Neural cell (in vitro differentiated cells): ENCODE measurements around the gene TRIO. TPM values are rescaled to one million over a fixed set of nuclear protein-coding genes. Genes with fewer than 3 reads are reported as not detected.

ENCODE experiments used
- H2AFZ ChIP-seq: fragments of 200-600, 300-800 bp; sonication (generic), shearing (Covaris generic); 2 replicates; pipeline ENCODE4 v1.6.0; 2014; ENCODE audit warnings: low read depth, mild to moderate bottlenecking, antibody characterized with exemption, low read length, moderate library complexity
- H3F3A ChIP-seq: fragments of 200-600 bp; shearing (Covaris generic); 2 replicates; pipeline ENCODE4 v1.6.1; 2016; ENCODE audit warnings: mild to moderate bottlenecking, moderate library complexity, mixed read lengths, antibody characterized with exemption, low read length; ENCODE audit not compliant: insufficient read depth, poor library complexity, severe bottlenecking
- H3K27ac ChIP-seq: fragments of 200-600, 300-800 bp; sonication (generic), shearing (Covaris generic); 2 replicates; pipeline ENCODE4 v1.5.1; 2014; ENCODE audit warnings: mild to moderate bottlenecking, low read length, moderate library complexity
- H3K27me3 ChIP-seq: fragments of 300-800, 200-600 bp; sonication (generic), shearing (Covaris generic); 2 replicates; pipeline ENCODE4 v1.6.0; 2014; ENCODE audit warnings: mild to moderate bottlenecking, low read depth, low read length, moderate library complexity; ENCODE audit not compliant: insufficient read depth
- H3K36me3 ChIP-seq: fragments of 300-800, 200-600 bp; sonication (generic), shearing (Covaris generic); 2 replicates; pipeline ENCODE4 v1.5.1; 2014; ENCODE audit warnings: mild to moderate bottlenecking, antibody characterized with exemption, low read length, moderate library complexity; ENCODE audit not compliant: insufficient read depth
- H3K4me2 ChIP-seq: fragments of 300-800, 200-600 bp; sonication (generic), shearing (Covaris generic); 2 replicates; pipeline ENCODE4 v1.6.0; 2014; ENCODE audit warnings: mild to moderate bottlenecking, low read length
- H3K4me3 ChIP-seq: fragments of 300-800, 200-600 bp; sonication (generic), shearing (Covaris generic); 2 replicates; pipeline ENCODE4 v1.5.1; 2014; ENCODE audit warnings: mild to moderate bottlenecking, low read length, moderate library complexity
- H3K79me2 ChIP-seq: fragments of 200-600 bp; shearing (Covaris generic); replicated peaks from 2 replicates; pipeline ENCODE4 v1.6.0; 2014; ENCODE audit warnings: mild to moderate bottlenecking, low read length, moderate library complexity; ENCODE audit not compliant: insufficient read depth
- H3K9ac ChIP-seq: fragments of 300-800, 200-600 bp; sonication (generic), shearing (Covaris generic); 2 replicates; pipeline ENCODE4 v1.6.1; 2016; ENCODE audit warnings: mild to moderate bottlenecking, low read length, mixed read lengths
- H3K9me2 ChIP-seq: fragments of 200-600 bp; shearing (Covaris generic); 2 replicates; pipeline ENCODE4 v1.6.1; 2016; ENCODE audit warnings: mild to moderate bottlenecking, low read length, mixed read lengths; ENCODE audit not compliant: insufficient read depth
- H3K9me3 ChIP-seq: fragments of 200-600, 300-800 bp; sonication (generic), shearing (Covaris generic); 2 replicates; pipeline ENCODE4 v1.6.1; 2016; ENCODE audit warnings: mild to moderate bottlenecking, mixed run types, low read length, moderate library complexity, mixed read lengths
- H4K20me1 ChIP-seq: fragments of 200-600 bp; shearing (Covaris generic); 2 replicates; pipeline ENCODE4 v1.6.1; 2016; ENCODE audit warnings: mild to moderate bottlenecking, mixed run types; ENCODE audit not compliant: insufficient read depth
- CTCF ChIP-seq: fragments of 450-650 bp; IDR thresholded peaks from 2 replicates; pipeline ENCODE4 v1.5.1; 2014; ENCODE audit warnings: antibody characterized with exemption, mild to moderate bottlenecking, moderate library complexity; ENCODE audit not compliant: poor library complexity, severe bottlenecking
- EP300 ChIP-seq: fragments of 450-650 bp; conservative IDR thresholded peaks from 2 replicates; pipeline ENCODE4 v1.6.1; 2014; ENCODE audit warnings: antibody characterized with exemption, mild to moderate bottlenecking, moderate library complexity; ENCODE audit not compliant: poor library complexity, severe bottlenecking
- EZH2 ChIP-seq: fragments of 200-600, 300-800 bp; shearing (Covaris generic), sonication (generic); IDR thresholded peaks from 2 replicates; pipeline ENCODE4 v1.6.1; 2014; ENCODE audit warnings: antibody characterized with exemption, low read length, borderline replicate concordance, mild to moderate bottlenecking; ENCODE audit not compliant: insufficient read depth, poor library complexity, severe bottlenecking
- MXI1 ChIP-seq: fragments of 450-650 bp; conservative IDR thresholded peaks from 2 replicates; pipeline ENCODE4 v1.6.1; 2014; ENCODE audit warnings: antibody characterized with exemption, mild to moderate bottlenecking; ENCODE audit not compliant: poor library complexity, severe bottlenecking
- POLR2AphosphoS5 ChIP-seq: IDR thresholded peaks from 2 replicates; pipeline ENCODE4 v1.6.1; 2012
- RAD21 ChIP-seq: fragments of 450-650 bp; conservative IDR thresholded peaks from 2 replicates; pipeline ENCODE4 v1.6.1; 2014; ENCODE audit warnings: antibody characterized with exemption, mild to moderate bottlenecking, moderate library complexity
- SMC3 ChIP-seq: fragments of 450-650 bp; conservative IDR thresholded peaks from 2 replicates; pipeline ENCODE4 v1.6.1; 2014; ENCODE audit warnings: antibody characterized with exemption, mild to moderate bottlenecking, moderate library complexity; ENCODE audit not compliant: poor library complexity
- TAF1 ChIP-seq: IDR thresholded peaks from 2 replicates; pipeline ENCODE4 v1.6.1; 2012; ENCODE audit warnings: low read depth
- polyA plus RNA-seq: library from polyadenylated mRNA; depleted of rRNA; stranded (reverse); fragments of >200 nt; gene quantifications from 2 replicates; pipeline ENCODE4 v1.2.3, GENCODE V29; 2014
- TF ChIP-seq, protein P1 (sequence below): IDR thresholded peaks from 2 replicates; pipeline ENCODE4 v1.6.1; 2012; ENCODE audit warnings: borderline replicate concordance

TRIO gene
- polyA plus RNA-seq, 1 donor from 2014 or later = 168 TPM

- no peak overlapping the region for H3K4me2 ChIP-seq
- H3K27ac ChIP-seq = no peak overlapping the region
- peaks cover 49% of the 10 kb centered on the region for H4K20me1 ChIP-seq
- H3K36me3 ChIP-seq = no peaks in the 10 kb centered on the region
- no peak overlapping the region for H3K9ac ChIP-seq
- H3K79me2 ChIP-seq = peaks cover 96% of the 10 kb centered on the region
- no peaks in the 10 kb centered on the region for H3F3A ChIP-seq
- no peaks in the 10 kb centered on the region for H3K9me2 ChIP-seq
- H2AFZ ChIP-seq = no peak overlapping the region
- no peak for TF ChIP-seq RAD21
- TF ChIP-seq CTCF = no peak
- TF ChIP-seq POLR2AphosphoS5 = no peak
- no peaks in the 10 kb centered on the region for H3K9me3 ChIP-seq
- H3K4me3 ChIP-seq = no peak overlapping the region
- no peaks in the 10 kb centered on the region for H3K27me3 ChIP-seq
Measured at GRCh38 chr5:14178091-14178490, 34.9 kb downstream of the TRIO start.

GRCh38 chr5:14178671-14179211 is 35.6 kb downstream of the TRIO start:
- H3K9me3 ChIP-seq = no peaks in the 10 kb centered on the region
- no peak overlapping the region for H3K4me2 ChIP-seq
- H3K36me3 ChIP-seq = no peaks in the 10 kb centered on the region
- H3K27me3 ChIP-seq = no peaks in the 10 kb centered on the region
- H4K20me1 ChIP-seq = peaks cover 52% of the 10 kb centered on the region
- TF ChIP-seq EZH2 (no peak), CTCF (no peak), POLR2AphosphoS5 (no peak), SMC3 (no peak), RAD21 (no peak), MXI1 (no peak), TAF1 (no peak), EP300 (no peak)
- TF ChIP-seq, protein P1, sequence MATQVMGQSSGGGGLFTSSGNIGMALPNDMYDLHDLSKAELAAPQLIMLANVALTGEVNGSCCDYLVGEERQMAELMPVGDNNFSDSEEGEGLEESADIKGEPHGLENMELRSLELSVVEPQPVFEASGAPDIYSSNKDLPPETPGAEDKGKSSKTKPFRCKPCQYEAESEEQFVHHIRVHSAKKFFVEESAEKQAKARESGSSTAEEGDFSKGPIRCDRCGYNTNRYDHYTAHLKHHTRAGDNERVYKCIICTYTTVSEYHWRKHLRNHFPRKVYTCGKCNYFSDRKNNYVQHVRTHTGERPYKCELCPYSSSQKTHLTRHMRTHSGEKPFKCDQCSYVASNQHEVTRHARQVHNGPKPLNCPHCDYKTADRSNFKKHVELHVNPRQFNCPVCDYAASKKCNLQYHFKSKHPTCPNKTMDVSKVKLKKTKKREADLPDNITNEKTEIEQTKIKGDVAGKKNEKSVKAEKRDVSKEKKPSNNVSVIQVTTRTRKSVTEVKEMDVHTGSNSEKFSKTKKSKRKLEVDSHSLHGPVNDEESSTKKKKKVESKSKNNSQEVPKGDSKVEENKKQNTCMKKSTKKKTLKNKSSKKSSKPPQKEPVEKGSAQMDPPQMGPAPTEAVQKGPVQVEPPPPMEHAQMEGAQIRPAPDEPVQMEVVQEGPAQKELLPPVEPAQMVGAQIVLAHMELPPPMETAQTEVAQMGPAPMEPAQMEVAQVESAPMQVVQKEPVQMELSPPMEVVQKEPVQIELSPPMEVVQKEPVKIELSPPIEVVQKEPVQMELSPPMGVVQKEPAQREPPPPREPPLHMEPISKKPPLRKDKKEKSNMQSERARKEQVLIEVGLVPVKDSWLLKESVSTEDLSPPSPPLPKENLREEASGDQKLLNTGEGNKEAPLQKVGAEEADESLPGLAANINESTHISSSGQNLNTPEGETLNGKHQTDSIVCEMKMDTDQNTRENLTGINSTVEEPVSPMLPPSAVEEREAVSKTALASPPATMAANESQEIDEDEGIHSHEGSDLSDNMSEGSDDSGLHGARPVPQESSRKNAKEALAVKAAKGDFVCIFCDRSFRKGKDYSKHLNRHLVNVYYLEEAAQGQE = no peak
- no peak overlapping the region for H3K27ac ChIP-seq
- peaks cover 96% of the 10 kb centered on the region for H3K79me2 ChIP-seq
- H3K4me3 ChIP-seq = no peak overlapping the region
- no peaks in the 10 kb centered on the region for H3K9me2 ChIP-seq
- no peaks in the 10 kb centered on the region for H3F3A ChIP-seq
- H2AFZ ChIP-seq = no peak overlapping the region
- H3K9ac ChIP-seq = no peak overlapping the region
